Measurements from ENCODE around the gene CDH23. TPM values are rescaled to one million over a fixed set of nuclear protein-coding genes. Genes with fewer than 3 reads are reported as not detected.

CDH23 gene
- total and polyA plus RNA-seq, 2 of the 8 experiments (the other 6 are each of a cell fraction or from before 2014, with no cell fraction given) = 1.9 to 4.9 TPM

GRCh38 chr10:71531485-71532446 lies 135.0 kb downstream of the CDH23 start:
- Histone ChIP-seq H3K79me1 (ENCODE audit: low read depth, low read length) (no peaks in the 10 kb centered on the region), H3K56ac (replicated peaks; ENCODE audit: insufficient read length, low read depth, low read length) (no peak overlapping the region), H3K14ac (ENCODE audit: insufficient read length) (no peak overlapping the region), H3K9me3 (ENCODE audit: insufficient read depth in 2 of 2, low read depth in 1 of 2, low read length in 1 of 2) (no peaks in the 10 kb centered on the region), H3K4me3 (ENCODE audit: extremely low read depth in 1 of 4, insufficient read depth in 2 of 4, low read depth in 3 of 4, low read length in 4 of 4) (no peak overlapping the region), H3K9ac (replicated peaks in 1 of 4; ENCODE audit: extremely low read depth in 1 of 4, low read depth in 3 of 4, low read length in 3 of 4) (no peak overlapping the region), H2BK12ac (ENCODE audit: low read depth, low read length) (no peak overlapping the region), H4K5ac (ENCODE audit: insufficient read length, low read depth, low read length) (no peak overlapping the region), H3K4me2 (ENCODE audit: insufficient read depth in 1 of 2, low read depth in 2 of 2, low read length in 2 of 2) (no peak overlapping the region), H3K23me2 (ENCODE audit: low read depth, low read length) (no peaks in the 10 kb centered on the region), H3K23ac (ENCODE audit: insufficient read length) (no peak overlapping the region), H3K27ac (ENCODE audit: low read depth, low read length) (no peak overlapping the region), H2BK15ac (ENCODE audit: low read length) (no peak overlapping the region), H3K79me2 (ENCODE audit: control insufficient read depth in 1 of 2, insufficient read depth in 2 of 2, low read length in 2 of 2) (no peaks in the 10 kb centered on the region), H3K27me3 (replicated peaks in 1 of 4; ENCODE audit: control insufficient read depth in 3 of 4, extremely low read depth in 1 of 4, insufficient read depth in 3 of 4, low read length in 3 of 4) (no peaks in the 10 kb centered on the region), H2BK5ac (ENCODE audit: low read depth, low read length) (peak overlapping the region; percentile 39; the same call in 1 of the 2 replicates), H2BK20ac (ENCODE audit: low read length) (no peak overlapping the region), H3K4ac (replicated peaks; ENCODE audit: insufficient read length, low read depth, low read length) (no peak overlapping the region), H4K20me1 (replicated peaks in 1 of 2; ENCODE audit: control insufficient read depth in 1 of 2, insufficient read depth in 2 of 2, low read length in 2 of 2) (no peaks in the 10 kb centered on the region), H4K91ac (replicated peaks; ENCODE audit: insufficient read length, low read length) (no peak overlapping the region), H3K18ac (ENCODE audit: extremely low read depth, low read length) (no peak overlapping the region; the same call in 1 of the 2 replicates), H3K4me1 (replicated peaks in 1 of 4; ENCODE audit: control insufficient read depth in 3 of 4, insufficient read depth in 4 of 4, low read length in 3 of 4) (peaks cover 4 to 20% (median 16%) of the 10 kb centered on the region in 4 experiments), H2AK5ac (ENCODE audit: low read depth, low read length) (no peak overlapping the region), H3K36me3 (ENCODE audit: control insufficient read depth in 2 of 4, insufficient read depth in 4 of 4, low read length in 3 of 4) (no peaks in the 10 kb centered on the region), H4K8ac (ENCODE audit: extremely low read depth, insufficient read depth, low read length) (no peak overlapping the region), H2BK120ac (replicated peaks; ENCODE audit: low read depth, low read length) (no peak overlapping the region), H2AFZ (ENCODE audit: low read length) (no peak overlapping the region)
- ChIA-PET CTCF (ENCODE audit: partially characterized antibody) (interaction anchor here (0.5 to 5.7 kb wide), 16 partner anchors 9 to 294 kb away, joined by 3 to 53 read pairs (median 4); no protein-coding TSS in a partner anchor), POLR2A (ENCODE audit: partially characterized antibody) (interaction anchor here (1.4 to 2.1 kb wide), 3 partner anchors 8 to 11 kb away, joined by 3 to 6 read pairs (median 5); no protein-coding TSS in a partner anchor)
- TF ChIP-seq CHD2 (IDR thresholded peaks at IDR 0.05; ENCODE audit: low read length) (no peak), SRF (IDR thresholded peaks at IDR 0.05; ENCODE audit: low read depth, low read length) (peak; percentile 92)
- no peak for DNase-seq (ENCODE audit: low read depth in 1 of 2, low spot score in 2 of 2)
- 84% methylated on average over 10 of the region's 10 CpGs; no CpG with 5 or more reads in 1 of the 2 experiments for WGBS, 2 experiments (ENCODE audit: extremely low coverage in 1 of 2, insufficient coverage in 1 of 2, insufficient read length in 1 of 2, insufficient replicate concordance in 2 of 2, low coverage in 1 of 2, low lambda C conversion rate in 2 of 2, missing lambda C conversion rate in 1 of 2)
- no peak for FAIRE-seq
